ENCODE data around the gene MEAK7. TPM values are rescaled to one million over a fixed set of nuclear protein-coding genes. Genes with fewer than 3 reads are reported as not detected.

The MEAK7 gene
- total RNA-seq, 1 donor from 2014 or later = 34.2 TPM

DNA sequence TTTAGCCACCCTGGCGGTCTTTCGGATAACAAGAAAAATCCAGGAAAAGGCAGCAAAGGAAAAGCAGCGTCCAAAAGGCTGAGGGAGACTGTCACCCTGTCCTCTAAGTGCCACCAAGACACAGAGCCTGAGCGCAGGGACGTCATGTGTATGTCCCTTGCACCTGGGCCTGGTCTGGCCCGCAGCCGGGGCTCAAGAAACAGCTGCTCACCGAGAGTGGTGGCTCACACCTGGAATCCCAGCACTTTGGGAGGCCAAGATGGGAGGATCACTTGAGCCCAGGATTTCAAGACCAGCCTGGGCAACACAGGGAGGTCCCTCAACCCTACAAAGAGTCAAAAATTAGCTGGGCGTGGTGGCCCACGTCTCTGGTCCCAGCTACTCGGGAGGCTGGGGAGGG is 9.2 kb upstream of the MEAK7 start:
- no peak for DNase-seq (ENCODE audit: low read depth)

DNA sequence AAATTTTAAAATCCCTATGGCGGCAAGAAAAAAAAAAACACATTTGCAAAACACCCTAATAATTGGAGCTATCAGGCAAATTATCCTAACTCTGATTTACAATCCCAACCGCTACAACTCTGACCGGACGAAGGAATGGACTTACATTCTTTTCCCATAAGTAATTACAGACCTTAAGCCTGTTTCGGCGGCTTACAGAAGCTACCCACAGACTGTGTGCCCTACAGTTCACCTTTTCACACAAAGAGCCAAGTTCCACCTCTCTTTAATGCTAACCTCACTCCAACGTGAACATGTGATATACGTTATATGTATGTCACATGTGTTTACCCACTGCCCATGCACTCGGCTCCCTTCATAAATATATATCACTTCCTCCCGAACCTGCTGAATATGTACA is 8.7 kb upstream of the MEAK7 start:
- DNase-seq (ENCODE audit: low read depth) = peak; percentile 51

DNA sequence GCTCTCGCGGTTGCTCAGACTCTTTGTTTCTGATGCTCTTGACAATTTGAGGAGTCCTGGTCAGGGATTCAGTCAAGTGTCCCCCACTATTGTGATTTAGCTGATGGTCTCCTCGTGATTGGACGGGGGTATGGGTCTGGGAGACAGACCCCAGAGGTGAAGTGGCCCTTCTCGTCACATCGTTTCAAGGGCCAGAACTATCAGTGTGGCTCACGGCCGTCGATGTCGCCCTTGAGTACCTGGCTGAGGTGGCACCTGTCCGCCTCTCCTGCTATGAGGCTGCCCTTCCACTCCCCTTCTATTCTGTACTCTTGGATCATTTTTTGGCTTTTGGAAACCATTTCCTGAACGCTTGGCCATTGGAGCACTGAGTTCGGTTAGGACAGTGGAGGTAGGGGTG is 7.4 kb upstream of the MEAK7 start:
- DNase-seq (ENCODE audit: low read depth) = no peak

DNA sequence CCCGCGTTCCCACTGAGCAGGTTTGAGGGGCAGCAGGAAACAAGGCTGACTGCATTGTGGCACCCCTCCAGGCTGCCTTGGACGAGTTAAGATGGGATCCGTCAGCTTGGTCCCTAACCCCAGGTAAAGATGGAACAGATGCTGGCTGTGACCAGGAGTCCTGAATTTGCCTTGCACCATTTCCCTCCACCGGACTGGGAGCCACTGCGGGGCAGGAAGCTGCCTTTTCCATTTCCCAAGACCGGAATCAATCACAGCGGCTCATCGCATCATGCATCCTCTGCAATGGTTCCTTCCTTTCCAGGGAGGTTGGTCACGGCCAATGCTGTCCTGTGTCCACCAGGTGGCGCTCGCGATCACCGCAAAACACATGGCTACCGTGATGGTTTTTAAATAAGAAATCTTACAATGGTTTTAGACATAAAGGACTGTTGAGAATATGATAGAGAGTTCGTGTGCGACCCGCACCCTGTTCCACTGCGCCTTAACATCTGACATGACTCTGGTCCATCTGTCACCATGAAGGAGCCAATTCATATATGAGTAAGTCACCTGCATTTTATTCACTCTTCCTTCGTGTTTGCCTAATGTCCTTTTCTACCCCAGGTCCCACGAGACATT is 6.8 kb upstream of the MEAK7 start:
- DNase-seq (ENCODE audit: low read depth) = peak; percentile 71

DNA sequence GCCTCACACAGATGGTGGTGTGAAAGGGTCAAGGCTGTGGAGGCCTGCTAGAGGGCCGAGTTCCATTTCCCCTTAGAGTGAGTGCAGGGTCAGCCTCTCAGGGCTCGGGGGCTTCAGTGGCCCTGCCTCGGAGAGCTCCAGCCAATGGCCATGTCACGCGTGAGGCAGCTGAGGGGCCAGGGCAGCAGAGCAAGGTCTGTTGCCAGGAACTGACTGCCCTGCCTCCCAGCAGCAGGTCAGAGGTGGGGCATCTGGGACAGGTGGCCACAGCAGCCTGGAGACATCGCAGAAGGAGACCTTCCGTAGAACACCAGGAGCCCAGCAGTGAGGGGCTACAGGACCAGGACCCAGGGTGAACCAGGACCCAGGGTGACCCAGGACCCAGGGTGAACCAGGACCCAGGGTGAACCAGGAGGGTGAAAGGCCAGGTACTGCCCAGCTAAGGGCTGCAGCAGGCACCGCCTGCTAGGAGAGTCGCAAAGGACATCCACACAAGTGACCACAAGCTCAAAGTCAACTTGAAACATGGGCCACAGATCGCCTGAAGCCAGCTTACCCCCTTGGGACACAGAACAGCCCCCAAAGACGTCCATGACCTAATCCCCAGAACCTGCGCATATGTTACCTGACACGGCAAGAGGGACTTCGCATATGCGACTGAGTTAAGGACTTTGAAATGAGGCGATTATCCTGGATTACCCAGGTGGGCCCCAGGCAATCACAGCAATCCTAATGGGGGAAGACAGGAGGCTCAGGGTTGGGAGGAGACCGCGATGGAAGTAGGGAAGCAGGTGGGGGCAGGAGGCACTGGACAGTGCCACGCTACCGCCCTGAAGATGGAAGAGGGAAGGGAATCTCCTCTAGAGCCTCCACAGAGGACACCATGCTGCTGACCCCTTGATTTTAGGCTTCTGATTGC is 4.8 kb upstream of the MEAK7 start:
- DNase-seq (ENCODE audit: low read depth) = no peak

DNA sequence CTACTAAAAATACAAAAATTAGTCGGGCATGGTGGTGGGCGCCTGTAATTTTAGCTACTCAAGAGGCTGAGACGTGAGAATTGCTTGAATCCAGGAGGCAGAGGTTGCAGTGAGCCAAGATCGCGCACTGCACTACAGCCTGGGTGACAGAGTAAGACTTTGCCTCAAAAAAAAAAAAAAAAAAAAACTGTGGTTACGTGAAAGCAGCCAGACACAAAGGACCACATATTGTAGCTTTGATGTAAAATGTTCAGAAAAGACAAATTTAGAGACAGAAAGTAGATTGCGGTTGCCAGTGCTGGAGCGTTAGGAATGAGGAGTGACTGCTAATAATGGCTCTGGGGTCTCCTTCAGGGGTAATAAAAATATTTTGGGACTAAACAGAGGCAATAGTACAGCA is 4.0 kb upstream of the MEAK7 start:
- DNase-seq (ENCODE audit: low read depth) = no peak

DNA sequence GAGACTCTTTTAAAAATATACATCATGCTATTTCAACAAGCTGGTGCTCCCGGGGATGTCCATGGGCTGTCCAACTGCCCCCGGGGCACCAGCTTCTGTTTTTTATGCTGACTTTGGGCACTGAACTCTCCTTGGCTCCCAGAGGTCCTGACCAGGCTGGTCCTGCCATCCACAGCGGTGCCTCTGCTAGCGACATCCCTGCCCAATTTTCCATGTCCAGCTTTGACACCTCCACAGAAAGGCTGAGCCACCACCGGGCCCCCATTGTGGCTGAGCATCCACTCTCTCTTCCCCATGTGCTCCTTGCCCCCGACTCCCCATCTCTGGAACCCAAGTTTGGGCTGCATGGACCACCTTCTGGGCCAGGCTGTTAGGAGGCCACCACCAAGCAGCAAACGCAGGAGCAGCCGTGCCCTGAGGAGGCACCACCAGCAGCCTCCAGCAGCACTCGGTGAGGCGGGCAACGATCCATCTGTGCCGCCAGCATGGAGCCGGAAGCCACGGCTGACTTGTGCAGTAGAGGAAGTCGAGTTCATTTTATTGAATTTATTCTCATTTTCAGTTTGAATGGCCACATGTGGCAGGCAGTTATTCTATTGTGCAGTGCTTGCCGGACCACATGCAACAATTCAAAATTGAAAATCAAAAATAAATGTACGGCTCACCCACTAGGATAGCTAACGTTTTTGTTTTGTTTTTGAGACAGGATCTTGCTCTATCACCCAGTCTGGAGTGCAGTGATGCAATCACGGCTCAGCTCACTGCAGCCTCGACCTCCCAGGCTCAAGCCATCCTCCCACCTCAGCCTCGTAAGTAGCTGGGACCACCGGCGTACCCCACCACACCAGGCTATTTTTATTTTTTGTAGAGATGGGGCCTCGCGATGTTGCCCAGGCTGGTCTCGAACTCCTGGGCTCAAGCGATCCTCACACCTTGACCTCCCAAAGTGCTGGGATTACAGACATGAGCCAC is 2.8 kb upstream of the MEAK7 start:
- DNase-seq (ENCODE audit: low read depth) = no peak

DNA sequence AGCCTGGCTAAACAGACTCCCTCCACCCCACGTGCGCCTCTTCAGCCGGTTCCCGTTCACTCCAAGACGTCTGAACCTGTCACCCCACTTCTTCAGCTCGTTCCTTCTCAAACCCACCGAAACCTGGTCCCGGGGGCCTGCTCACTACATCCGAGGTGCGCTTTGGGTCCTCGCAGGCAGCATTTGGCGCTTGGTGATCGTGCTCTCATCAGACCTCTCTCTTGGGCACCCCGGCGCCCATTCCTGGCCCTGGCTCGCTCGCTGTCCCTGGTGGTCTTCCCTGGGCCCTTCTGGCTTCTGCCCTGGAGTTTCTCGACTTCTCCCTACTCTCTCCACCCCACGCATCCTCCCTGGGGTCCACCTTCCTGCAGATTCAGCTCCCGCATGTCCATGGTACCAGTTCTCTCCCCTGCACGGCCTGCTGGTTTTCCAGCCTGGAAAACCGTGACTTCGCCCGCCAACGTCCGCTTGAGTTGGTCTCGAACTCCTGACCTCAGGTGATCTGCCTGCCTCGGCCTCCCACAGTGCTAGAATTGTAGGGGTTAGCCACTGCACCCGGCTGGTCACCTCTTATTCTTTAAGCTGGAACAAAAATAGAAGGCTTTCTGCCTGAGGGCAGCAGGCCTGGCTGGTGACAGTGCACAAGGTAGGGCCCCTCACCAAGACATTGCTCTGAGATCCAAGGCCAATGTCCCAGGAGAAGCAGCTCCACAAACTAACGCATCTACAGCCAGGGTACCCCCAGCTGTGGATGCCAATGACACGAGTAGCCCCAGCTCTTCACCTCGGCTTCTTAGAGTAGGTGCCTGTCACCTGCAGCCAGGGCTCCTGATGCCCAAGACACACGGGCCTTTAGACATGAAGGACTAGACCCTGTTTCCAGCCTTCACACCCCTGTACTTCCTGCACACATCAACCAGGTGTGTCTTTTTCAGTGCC is 1.1 kb upstream of the MEAK7 start:
- DNase-seq (ENCODE audit: low read depth) = no peak

DNA sequence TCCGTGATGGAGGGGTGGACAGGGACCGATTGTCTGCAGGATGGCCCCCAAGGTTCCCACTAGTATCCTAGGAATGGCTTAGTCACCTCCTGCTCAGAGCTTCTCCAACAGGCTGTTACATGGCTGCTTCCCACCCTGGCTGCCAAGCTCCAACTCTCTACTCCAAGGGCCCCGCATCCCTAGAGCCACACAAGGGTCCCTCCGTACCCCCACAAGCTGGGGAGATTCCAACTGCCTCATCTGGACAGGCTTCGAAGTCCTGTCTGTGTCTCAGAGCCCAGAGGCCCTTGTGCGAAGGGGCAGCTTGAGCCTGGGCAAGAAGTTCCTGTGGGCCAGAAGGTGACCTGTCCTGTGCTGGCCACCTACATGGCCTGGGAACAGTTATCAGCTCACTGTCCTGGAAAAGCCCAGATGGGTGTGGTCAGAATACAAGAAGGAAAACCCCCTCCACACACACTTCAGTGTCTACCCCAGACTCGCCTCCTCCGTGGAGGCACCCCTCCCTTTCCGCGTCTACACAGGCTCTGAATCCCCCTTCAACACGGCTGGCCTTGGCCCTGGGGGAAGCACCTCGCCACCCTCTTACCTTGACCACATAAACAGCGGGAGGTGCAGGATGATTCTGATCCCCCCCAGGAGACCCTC is 586 bp downstream of the MEAK7 start:
- DNase-seq (ENCODE audit: low read depth) = no peak

DNA sequence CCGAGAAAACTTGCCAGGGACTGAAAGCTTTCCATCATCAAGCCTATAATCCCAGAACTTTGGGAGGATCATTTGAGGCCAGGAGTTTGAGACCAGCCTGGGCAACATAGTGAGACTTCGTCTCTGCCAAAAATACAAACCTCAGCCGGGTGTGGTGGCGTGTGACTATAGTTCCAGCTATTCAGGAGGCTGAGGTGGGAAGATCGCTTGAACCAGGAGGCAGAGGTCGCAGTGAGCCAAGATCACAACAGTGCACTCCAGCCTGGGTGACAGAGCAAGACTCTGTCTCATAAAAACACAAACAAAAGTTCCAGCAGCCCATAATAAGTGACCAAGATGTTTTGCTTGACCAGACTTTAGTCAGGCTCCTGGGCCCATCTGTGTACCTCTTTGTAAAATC is 1.9 kb downstream of the MEAK7 start:
- no peak for DNase-seq (ENCODE audit: low read depth)

DNA sequence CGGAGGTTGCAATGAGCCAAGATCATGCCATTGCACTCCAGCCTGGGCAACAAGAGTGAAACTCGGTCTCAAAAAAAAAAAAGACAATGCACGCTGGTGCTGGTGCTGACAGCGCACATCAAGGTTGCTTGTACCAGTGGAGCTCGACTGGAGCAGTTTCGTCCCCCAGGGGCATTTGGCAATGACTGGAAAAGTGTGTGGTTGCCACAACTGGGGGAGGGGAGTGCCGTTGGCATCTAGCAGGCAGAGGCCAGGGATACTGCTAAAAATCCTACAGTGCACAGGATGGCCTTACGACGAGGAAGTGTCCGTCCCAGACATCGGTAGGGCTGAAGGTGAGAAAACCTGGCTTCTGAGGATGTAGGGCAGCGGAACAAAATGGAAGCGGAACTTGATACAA is 2.4 kb downstream of the MEAK7 start:
- DNase-seq (ENCODE audit: low read depth) = no peak

DNA sequence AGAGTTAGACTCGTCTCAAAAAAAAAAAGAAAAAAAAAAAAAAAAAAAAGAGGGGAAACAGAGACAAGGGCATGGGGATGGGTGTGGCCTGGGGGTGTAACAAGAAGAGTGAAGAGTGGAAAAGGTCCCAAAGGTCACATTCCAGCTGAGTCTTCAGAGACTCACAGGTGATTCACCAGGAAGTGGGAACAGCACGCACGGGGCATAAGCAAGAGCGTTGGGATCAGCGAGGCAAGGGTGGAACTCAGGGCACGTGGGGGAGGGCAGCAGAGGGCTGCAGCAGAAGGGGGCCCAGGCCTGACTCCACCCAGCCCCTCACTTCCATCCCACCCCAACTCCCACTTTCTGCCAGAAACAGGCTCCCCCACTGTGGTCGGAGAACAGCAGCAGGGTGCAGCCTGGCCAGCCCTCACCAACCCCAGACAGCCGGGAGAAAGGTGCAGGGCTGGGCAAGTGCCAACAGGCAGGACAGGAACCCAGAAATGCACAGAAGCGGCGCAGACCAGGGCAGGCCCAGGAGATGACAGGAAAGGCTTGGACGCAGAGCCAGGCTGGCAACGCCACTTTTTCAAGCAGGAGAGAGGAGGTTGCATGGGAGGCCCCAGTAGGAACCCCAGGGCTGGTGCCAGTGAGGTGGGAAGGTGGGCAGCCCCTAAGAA is 3.3 kb downstream of the MEAK7 start:
- peak; percentile 78 for DNase-seq (ENCODE audit: low read depth)

DNA sequence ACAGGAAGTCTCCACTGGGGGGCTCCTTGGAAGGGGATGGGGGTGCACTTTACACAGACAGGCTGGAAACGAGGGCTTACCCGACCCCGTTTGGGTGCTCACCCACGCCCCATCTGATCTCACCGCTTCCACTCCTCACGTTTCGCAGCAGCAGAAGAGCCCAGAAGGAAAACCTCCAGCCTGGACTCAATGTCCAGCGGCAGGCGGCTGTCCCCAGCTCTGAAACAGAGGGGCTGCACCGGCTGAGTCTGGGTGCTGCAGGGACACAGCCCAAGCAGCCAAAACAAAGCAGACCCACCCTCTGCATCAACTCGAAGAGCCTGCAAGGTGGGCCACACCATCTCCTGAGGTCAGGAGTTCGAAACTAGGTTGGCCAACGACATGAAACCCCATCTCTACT is 3.9 kb downstream of the MEAK7 start:
- no peak for DNase-seq (ENCODE audit: low read depth)

DNA sequence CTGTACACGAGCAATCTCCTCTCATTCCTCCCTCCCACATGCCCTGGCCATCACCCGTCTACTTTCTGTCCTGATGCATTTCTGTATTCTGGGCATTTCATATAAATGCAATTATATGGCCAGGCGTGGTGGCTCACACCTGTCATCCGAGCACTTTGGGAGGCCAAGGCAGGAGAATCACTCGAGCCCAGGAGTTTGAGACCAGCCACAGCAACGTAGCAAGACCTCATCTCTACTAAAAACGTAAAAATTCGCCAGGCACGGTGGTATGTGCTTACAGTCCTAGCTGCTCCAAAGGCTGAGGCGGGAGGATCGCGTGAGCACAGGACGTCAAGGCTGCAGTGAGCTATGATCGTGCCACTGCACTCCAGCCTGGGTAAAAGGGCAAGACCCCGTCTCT is 4.8 kb downstream of the MEAK7 start:
- no peak for DNase-seq (ENCODE audit: low read depth)

DNA sequence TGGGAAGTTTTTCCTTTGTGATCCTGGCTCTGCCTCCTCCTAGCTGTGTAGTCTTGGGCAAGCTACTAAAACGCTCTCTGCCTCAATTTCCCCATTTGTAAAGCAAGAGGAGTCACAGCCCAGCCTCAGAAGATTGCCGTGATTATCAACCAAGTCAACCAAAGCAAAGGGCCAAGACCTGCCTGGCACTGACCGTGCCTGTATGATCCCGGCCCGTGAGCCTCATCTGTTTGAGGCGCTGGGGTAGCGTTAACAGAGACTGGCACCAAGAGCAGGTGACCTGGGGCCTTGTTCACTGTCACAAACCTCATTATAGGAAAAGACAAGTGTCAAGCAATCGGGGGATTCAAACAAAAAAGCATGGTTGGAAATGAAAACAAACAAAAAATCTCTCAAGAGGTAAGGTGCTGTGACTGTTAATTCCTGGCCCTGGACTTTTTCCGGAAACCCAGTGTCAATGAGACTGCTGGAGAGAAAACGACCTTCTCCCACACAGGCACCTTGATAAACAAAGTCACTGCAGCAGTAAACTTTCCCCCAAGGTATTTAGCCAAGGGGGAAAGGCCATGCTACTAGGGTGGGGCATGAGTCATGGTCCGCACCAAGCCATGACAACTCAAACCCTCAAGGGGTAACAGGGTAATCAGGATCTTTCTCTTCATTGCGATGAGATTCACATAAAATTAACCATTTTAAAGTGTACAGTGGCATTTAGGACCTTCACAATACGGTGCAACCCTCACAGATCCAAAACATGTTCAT is 5.4 kb downstream of the MEAK7 start:
- peak; percentile 56 for DNase-seq (ENCODE audit: low read depth)

DNA sequence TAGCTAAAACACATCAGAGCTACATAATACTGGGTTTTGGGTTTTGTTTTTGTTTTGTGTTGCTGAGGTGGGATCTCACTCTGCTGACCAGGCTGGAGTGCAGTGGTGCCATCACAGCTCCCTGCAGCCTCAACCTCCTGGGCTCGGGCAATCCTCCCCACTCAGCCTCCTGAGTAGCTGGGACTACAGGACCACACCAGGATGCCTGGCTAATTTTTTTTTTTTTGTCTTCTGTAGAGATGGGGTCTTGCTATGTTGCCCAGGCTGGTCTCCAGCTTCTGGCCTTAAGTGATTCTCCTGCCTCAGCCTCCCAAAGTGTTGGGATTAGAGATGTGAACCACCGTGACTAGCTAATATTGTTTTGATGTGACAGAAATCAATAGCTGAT is 6.2 kb downstream of the MEAK7 start:
- no peak for DNase-seq (ENCODE audit: low read depth)

DNA sequence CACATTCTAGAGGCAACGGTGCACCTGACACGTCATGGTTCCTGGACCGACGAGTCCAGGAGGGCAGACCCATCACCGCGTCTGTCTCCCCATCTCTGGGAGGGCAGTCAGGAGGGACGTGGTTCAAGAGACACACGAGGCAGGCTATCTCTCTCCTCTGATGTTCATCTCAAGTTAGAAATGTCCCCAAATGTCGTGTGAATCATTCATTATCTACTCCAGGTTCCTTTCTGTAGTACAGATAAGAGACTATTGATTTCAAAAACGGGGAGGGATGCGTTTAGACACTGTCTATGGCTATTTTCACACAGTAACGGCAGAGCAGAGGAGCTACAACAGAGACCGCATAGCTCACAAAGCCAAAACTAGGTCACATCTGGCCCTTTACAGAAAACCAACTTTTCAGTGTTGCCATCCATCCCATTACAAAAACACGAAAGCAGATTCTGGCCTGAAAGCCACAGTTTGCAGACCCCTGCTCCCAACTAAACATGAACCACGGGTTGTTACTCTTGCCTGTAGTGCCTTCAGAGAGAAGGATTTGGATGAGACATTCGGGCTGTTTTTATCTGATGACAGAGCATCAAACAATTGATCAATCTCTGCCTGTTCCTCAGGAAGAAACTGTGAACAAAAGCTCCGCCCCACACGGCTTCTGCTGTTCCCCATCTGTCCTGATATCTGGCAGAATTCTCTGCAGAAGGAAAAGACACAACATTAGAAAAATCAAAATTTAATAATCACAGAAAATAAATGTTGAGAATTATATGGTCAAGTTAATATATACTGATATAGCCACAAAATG is 6.8 kb downstream of the MEAK7 start:
- DNase-seq (ENCODE audit: low read depth) = no peak

DNA sequence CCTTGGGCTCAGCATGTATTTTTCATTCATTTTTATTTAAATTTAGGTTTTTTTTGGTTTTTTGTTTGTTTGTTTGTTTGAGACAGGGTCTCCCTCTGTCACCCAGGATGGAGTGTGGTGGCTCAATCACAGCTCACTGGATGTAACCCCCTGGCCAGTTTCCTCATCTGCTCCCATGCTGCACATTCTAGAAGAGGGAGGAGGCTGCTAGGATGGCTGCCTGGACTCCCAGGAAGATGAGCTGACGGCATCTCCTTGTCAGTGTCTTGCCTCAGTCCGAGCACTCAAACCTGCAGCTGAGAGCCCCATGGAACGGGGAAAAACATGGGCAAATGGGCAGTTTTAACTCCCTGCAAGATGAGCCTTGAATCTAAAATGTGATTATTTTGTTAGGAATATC is 7.5 kb downstream of the MEAK7 start:
- DNase-seq (ENCODE audit: low read depth) = no peak

DNA sequence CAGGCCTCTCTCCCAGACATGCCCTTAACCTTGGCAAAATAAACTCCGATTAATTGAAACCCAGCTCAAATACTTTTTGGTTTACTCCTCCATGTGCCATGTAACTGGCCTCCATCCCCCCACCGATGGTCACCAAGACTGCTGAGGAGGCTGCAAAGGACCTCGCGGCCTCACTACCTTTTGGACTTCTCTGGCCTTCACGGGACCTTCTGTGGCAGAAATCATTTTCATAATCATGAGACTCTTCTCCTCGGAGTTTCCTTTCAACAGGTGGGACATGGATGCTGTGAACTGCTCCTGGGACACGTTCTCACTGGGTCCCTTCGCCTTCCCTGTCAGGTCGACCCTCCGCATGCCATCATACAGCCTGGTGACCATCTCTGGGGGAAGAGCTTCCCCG is 9.0 kb downstream of the MEAK7 start:
- DNase-seq (ENCODE audit: low read depth) = no peak

Data from renal cortical epithelial cell (primary cell).